DMS53 treated with DMSO at 0.1 percent for 48 hours (cell line): ENCODE measurements around the gene N4BP2.

Experiments used
- DNase-seq: peaks from one replicate; lab custom pipeline; 2025; ENCODE audit not compliant: unreplicated experiment; lab: John Stamatoyannopoulos, UW

N4BP2 gene

GRCh38 chr4:40190465-40190864 is 133.8 kb downstream of the N4BP2 start:
- DNase-seq = peak; percentile 79

DNA sequence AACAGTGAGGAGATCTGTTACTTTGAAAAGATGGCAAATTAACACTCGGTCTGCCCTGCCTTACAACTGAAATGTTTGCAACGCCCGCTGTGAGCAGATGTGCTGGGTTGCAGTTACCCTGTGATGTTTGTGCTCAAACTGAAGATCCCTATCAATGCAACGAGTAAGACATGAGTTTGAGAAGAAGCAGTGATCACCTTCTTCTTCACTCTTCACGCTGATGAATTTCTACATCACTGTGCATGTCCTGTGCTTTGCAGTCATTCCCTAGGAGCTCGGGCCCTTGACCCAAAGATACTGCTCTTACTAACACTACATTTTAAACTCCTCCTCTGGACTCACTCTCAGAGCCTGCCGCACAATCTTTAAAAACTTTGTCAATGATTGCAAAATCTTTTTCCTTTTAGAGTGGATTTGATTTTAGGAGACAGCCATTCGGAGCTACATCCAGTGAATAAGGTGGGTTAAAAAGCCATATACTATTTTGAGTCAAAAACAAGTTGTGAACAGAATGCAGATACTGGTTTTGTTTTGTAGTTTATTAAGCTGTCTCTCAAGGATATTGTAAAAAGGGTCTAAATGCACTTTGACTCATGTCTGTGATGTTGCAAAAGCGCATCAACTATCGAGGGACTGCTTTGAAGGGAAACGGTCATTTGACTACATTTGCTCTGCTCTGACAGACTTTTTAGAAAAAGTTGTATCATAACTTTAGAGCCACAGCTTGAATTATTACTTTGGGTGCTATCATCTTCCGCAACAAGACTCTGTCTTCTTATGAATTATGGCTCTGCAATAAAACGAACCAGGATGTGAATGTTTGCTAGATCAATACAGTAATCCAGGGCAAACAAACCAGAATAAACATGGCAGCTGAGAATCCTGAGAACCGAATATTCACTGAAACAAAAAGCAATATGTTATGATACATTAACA is 134.5 kb downstream of the N4BP2 start:
- DNase-seq = peak; percentile 97

- DNase-seq = peak; percentile 45
Measured at GRCh38 chr4:40192114-40193015, 135.7 kb downstream of the N4BP2 start.

- no peak for DNase-seq
Measured at GRCh38 chr4:40193016-40193571, 136.4 kb downstream of the N4BP2 start.

DNA sequence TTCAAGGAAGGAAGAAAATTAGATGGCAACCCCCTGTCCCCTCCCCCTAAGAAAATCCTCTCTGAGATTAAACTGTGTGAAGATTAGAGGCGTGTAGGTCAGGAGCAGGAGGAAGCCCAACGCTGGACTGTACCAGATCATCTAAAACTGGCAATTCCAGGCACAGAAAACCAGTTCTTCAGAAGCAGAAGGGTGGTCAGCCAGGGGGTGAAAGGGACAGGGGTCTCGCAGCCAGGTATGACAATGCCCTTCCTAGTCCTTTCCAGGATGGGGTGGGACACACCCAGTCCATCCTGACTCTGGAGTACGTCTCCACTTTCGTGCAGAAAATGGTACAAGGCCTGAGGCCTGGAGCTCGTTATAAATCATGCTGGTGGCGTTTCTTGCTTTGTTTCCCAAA is 136.9 kb downstream of the N4BP2 start:
- no peak for DNase-seq

GRCh38 chr4:40194602-40195161 is 138.0 kb downstream of the N4BP2 start:
- no peak for DNase-seq

DNA sequence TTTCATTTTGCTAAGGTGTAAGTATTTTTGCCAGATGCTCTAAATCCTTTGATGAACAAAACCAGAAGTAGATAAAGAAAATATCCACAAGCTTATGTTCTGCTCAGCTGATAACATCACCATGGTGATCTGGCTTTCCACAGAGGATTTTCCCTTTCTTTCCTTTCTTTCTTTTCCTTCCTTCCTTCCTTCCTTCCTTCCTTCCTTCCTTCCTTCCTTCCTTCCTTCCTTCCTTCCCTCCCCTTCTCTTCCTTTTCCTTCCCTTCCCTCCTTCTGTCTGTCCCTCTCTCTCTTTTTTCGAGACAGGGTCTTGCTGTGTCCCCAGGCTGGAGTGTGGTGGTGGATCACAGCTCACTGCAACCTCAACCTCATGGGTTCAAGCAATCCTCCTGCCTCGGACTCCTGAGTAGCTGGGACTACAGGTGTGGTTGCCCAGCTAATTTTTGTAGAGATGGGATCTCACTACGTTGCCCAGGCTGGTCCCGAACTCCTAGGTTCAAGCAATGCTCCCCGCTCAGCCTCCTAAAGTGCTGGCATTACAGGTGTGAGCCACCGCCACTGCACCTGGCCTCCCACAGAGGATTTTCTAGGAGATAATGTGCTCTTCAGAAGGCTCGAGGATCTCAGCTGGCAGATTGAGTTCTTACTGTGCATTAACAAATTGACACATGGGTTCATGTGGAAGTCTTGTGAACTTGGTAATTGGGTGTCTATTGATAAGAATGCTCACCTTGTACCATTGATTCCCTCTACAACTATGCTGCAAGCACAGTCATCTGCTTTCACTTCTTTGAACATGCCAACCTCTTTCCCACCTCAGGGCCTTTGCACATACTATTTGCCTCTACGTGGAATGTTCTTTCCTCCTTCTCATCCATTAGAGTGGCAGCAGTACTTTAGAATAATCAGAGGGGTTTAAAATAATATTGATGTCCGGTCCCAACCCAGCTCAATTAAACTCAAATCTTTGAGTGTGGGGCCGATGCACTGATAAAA is 138.8 kb downstream of the N4BP2 start:
- DNase-seq = no peak

- DNase-seq = no peak
Measured at GRCh38 chr4:40196272-40196671, 139.6 kb downstream of the N4BP2 start.

GRCh38 chr4:40196724-40197281 is 140.2 kb downstream of the N4BP2 start, which contains the start of gene RHOH:
Gene RHOH (plus strand): TSS chr4:40197031. CDS start chr4:40243387, 46,356 bp downstream.
- no peak for DNase-seq

- DNase-seq = no peak
Measured at GRCh38 chr4:40197879-40198689, 141.4 kb downstream of the N4BP2 start.

- DNase-seq = no peak
Measured at GRCh38 chr4:40199179-40199670, 142.6 kb downstream of the N4BP2 start.

GRCh38 chr4:40199999-40200874 is 143.6 kb downstream of the N4BP2 start:
- DNase-seq = no peak

- DNase-seq = peak; percentile 89
Measured at GRCh38 chr4:40200875-40201801, 144.5 kb downstream of the N4BP2 start.

- no peak for DNase-seq
Measured at GRCh38 chr4:40201898-40202297, 145.2 kb downstream of the N4BP2 start.

DNA sequence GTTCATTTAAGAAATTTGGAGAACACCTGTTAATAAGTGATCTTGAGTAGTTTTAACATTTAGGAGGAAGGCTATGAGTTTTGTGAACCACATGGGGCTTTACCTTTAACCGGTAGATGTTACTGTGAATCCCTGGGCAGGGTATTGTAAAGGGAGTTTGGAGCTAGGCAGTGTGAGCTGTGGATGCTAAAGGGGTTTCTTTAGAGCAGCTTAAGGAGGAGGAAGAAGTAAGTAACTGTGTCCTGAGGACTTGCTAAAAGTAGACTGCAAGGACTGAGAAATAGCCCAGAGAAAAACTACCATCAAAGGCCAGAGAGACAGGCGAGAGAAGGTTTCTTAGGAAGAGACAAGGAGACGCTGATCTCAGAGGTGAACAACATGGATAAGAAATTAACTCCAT is 145.8 kb downstream of the N4BP2 start:
- no peak for DNase-seq

- DNase-seq = no peak
Measured at GRCh38 chr4:40204507-40205258, 148.0 kb downstream of the N4BP2 start.
